K562 (cell line): ENCODE measurements around the gene GP1BB. TPM values are rescaled to one million over a fixed set of nuclear protein-coding genes. Genes with fewer than 3 reads are reported as not detected.

ENCODE experiments used
- ATAC-seq: fragments of 200-7000 bp; cut with Tn5 transposase; 3 replicates; pipeline ENCODE4 v1.9.1; 2020; ENCODE audit warnings: moderate library complexity
- BruUV-seq: library from RNA; stranded (reverse); fragments of 400-500 nt; replicated peaks from 2 replicates; lab custom pipeline; 2021; lab: Mats Ljungman, UMichigan
- CTCF ChIA-PET: fragments of 300-600 bp; formaldehyde crosslinking; extraction: SDS; loops from one replicate; lab custom pipeline; 2021; ENCODE audit warnings: low intra/inter-chr PET ratio; lab: Yijun Ruan, JAX
- POLR2A ChIA-PET: fragments of 300-600, 350-650 bp; sonication (Branson Sonifier 250); formaldehyde crosslinking; extraction: SDS; loops from one replicate; lab custom pipeline; 2021; ENCODE audit warnings: antibody characterized with exemption, inconsistent platforms; lab: Yijun Ruan, JAX
- DNase-seq, 4 experiments: peaks; one replicate each; pipeline versions ENCODE4 v3.0.0 to v3.0.0-alpha.2; 2011 to 2018; ENCODE audit warnings: low spot score in 3 of 4, mixed read lengths in 3 of 4; ENCODE audit errors: extremely low read depth in 1 of 4
- FAIRE-seq: peaks from 2 replicates; lab custom pipeline; 2011; peaks lifted over from hg19 to GRCh38; lab: Jason Lieb, UNC
- H2AFZ ChIP-seq: 2 replicates; pipeline ENCODE4 v1.6.0; 2011; ENCODE audit warnings: low read depth, low read length, control low read depth, inconsistent platforms
- H3K27ac ChIP-seq: fragments of 200-600 bp; 3 replicates; pipeline ENCODE4 v1.8.0; 2011; ENCODE audit warnings: low read depth, mild to moderate bottlenecking, control low read depth, inconsistent platforms, low read length, moderate library complexity, mixed read lengths; ENCODE audit errors: extremely low read depth
- H3K27me3 ChIP-seq, 2 experiments: fragments of 300-600 bp in 1 of 2; 2 replicates in 1 of 2; 3 replicates in 1 of 2; pipeline versions ENCODE4 v1.6.0 to v1.8.0; 2011; ENCODE audit warnings: inconsistent platforms in 2 of 2, low read length in 2 of 2, mild to moderate bottlenecking in 1 of 2, mixed read lengths in 1 of 2, moderate library complexity in 1 of 2; ENCODE audit not compliant: control insufficient read depth in 2 of 2, insufficient read depth in 2 of 2
- H3K36me3 ChIP-seq: fragments of 300-600 bp; 3 replicates; pipeline ENCODE4 v1.8.0; 2011; ENCODE audit warnings: mild to moderate bottlenecking, low read length, inconsistent platforms; ENCODE audit not compliant: control insufficient read depth, insufficient read depth
- H3K4me1 ChIP-seq, 2 experiments: fragments of 200-600 bp in 1 of 2; replicated peaks in 1 of 2; 2 replicates in 1 of 2; 3 replicates in 1 of 2; pipeline versions ENCODE4 v1.5.1 to v1.8.0; 2011; ENCODE audit warnings: inconsistent platforms in 2 of 2, low read length in 2 of 2, mild to moderate bottlenecking in 1 of 2, mixed read lengths in 1 of 2, moderate library complexity in 1 of 2; ENCODE audit not compliant: control insufficient read depth in 2 of 2, insufficient read depth in 2 of 2
- H3K4me2 ChIP-seq: 2 replicates; pipeline ENCODE4 v1.6.1; 2011; ENCODE audit warnings: low read length, control low read depth, inconsistent platforms, mixed read lengths; ENCODE audit not compliant: insufficient read depth
- H3K4me3 ChIP-seq: fragments of 200-600 bp; sonication (generic), shearing (Covaris generic); 2 replicates; pipeline ENCODE4 v1.5.1; 2016; ENCODE audit warnings: control low read depth, inconsistent platforms
- H3K79me2 ChIP-seq: fragments of 200-600 bp; 3 replicates; pipeline ENCODE4 v1.8.0; 2011; ENCODE audit warnings: low read length, inconsistent platforms; ENCODE audit not compliant: control insufficient read depth, insufficient read depth
- H3K9ac ChIP-seq, 2 experiments: 2 replicates each; pipeline versions ENCODE4 v1.6.0 to v1.6.1; 2011; ENCODE audit warnings: low read depth in 2 of 2, low read length in 2 of 2, control low read depth in 1 of 2, inconsistent platforms in 1 of 2, mild to moderate bottlenecking in 1 of 2, mixed read lengths in 1 of 2; ENCODE audit not compliant: insufficient read depth in 1 of 2
- H3K9me1 ChIP-seq: one replicate; pipeline ENCODE4 v1.6.0; 2011; ENCODE audit warnings: inconsistent platforms, mild to moderate bottlenecking, low read length, moderate library complexity; ENCODE audit not compliant: control insufficient read depth, insufficient read depth
- H3K9me3 ChIP-seq: replicated peaks from 2 replicates; pipeline ENCODE4 v1.5.1; 2011; ENCODE audit warnings: low read depth, low read length, inconsistent platforms; ENCODE audit not compliant: control insufficient read depth, insufficient read depth
- H4K20me1 ChIP-seq: replicated peaks from 2 replicates; pipeline ENCODE4 v1.6.1; 2011; ENCODE audit warnings: low read length, inconsistent platforms, mixed read lengths; ENCODE audit not compliant: control insufficient read depth, insufficient read depth
- CBFA2T3 ChIP-seq: fragments of 450-650 bp; IDR thresholded peaks from 2 replicates; pipeline ENCODE4 v1.6.1; 2017
- E2F4 ChIP-seq: sonication (generic); formaldehyde crosslinking; IDR thresholded peaks from 2 replicates; pipeline ENCODE4 v1.8.0; 2022; ENCODE audit warnings: mild to moderate bottlenecking, low read depth, missing genetic modification reagents
- E2F5 ChIP-seq: sonication (generic); formaldehyde crosslinking; IDR thresholded peaks from 2 replicates; pipeline ENCODE4 v1.8.0; 2022; ENCODE audit warnings: mild to moderate bottlenecking, missing genetic modification reagents
- NKRF ChIP-seq: fragments of 450-650 bp; IDR thresholded peaks from 2 replicates; pipeline ENCODE4 v1.6.1; 2016; ENCODE audit warnings: borderline replicate concordance
- NR2C2 ChIP-seq, 2 experiments: fragments of 200-800 bp in 1 of 2; sonication (Bioruptor generic) in 1 of 2; sonication (generic) in 1 of 2; formaldehyde crosslinking in 1 of 2; IDR thresholded peaks; 2 replicates each; pipeline versions ENCODE4 v1.6.1 to v1.8.0; 2016 to 2022; ENCODE audit warnings: mild to moderate bottlenecking in 1 of 2, missing compliant biosample characterization in 1 of 2, missing genetic modification characterization in 1 of 2, missing genetic modification reagents in 1 of 2
- RFX1 ChIP-seq: fragments of 450-650 bp; IDR thresholded peaks from 2 replicates; pipeline ENCODE4 v1.6.1; 2016; ENCODE audit warnings: mild to moderate bottlenecking, moderate library complexity
- RNF2 ChIP-seq: sonication (generic); IDR thresholded peaks from 2 replicates; pipeline ENCODE4 v1.6.1; 2016
- ZBTB1 ChIP-seq: sonication (generic); formaldehyde crosslinking; IDR thresholded peaks from 2 replicates; pipeline ENCODE4 v1.8.1; 2023; ENCODE audit warnings: missing genetic modification reagents, low read depth, mild to moderate bottlenecking, borderline replicate concordance
- ZNF609 ChIP-seq: sonication (generic); formaldehyde crosslinking; IDR thresholded peaks from 2 replicates; pipeline ENCODE4 v1.8.1; 2023; ENCODE audit warnings: missing genetic modification reagents, mild to moderate bottlenecking, borderline replicate concordance
- WGBS: fragments of 100-300 bp; shearing (Covaris generic); methylation state at CpG from one replicate; pipeline ENCODE4 v1.1.6; 2016; ENCODE audit warnings: low coverage, mixed read lengths; ENCODE audit not compliant: insufficient coverage; ENCODE audit errors: missing lambda C conversion rate; 5-methylcytosine and 5-hydroxymethylcytosine counted together
- in situ Hi-C: fragments of 300-500 bp; cut with MboI; formaldehyde crosslinking; loops from 4 replicates; pipeline ENCODE4 v1.15.0; 2018; ENCODE audit warnings: inconsistent platforms, mixed read lengths
- intact Hi-C: fragments of 100-400 bp; cut with micrococcal nuclease; formaldehyde crosslinking; loops from 2 replicates; pipeline ENCODE4 v1.14.2; 2022
- polyA plus RNA-seq, 8 experiments: library from polyadenylated mRNA; depleted of rRNA in 4 of 8; stranded (reverse) in 5 of 8; unstranded in 3 of 8; fragments of >200 nt; fragmentation: Nextera tagmentation in 2 of 8; fragmentation: Illumina TruSeq in 1 of 8; extraction: Ambion mirVana in 2 of 8; extraction: Trizol in 1 of 8; gene quantifications; 2 replicates each; pipeline versions ENCODE4 v1.2.1 to v1.2.3, GENCODE V29; 2011 to 2014; ENCODE audit warnings: inconsistent platforms in 1 of 8, missing spikeins in 1 of 8
- total RNA-seq, 7 experiments: library from RNA; depleted of rRNA in 6 of 7; stranded (reverse); fragments of >200 nt in 6 of 7; fragmentation: Illumina TruSeq in 2 of 7; extraction: Trizol in 2 of 7; gene quantifications; 2 replicates each; pipeline versions ENCODE4 v1.2.1 to v1.2.3, GENCODE V29; 2011 to 2021; ENCODE audit warnings: low replicate concordance in 1 of 7

The GP1BB gene
- total and polyA plus RNA-seq, 9 of the 15 experiments (the other 6 are each of a cell fraction or from before 2014, with no cell fraction given), result 0.69 to 162 (median 2.8) TPM

- TF ChIP-seq NKRF, result peak; percentile 69; the same call in 1 of the 2 replicates
- TF ChIP-seq, all 486 proteins: peak for 114
Observed at GRCh38 chr22:19723232-19723982, at the start of gene GP1BB (continued).

- no TSS peak for BruUV-seq
- Histone ChIP-seq H2AFZ (no peak overlapping the region), H3K4me3 (no peak overlapping the region), H3K9me1 (no peaks in the 10 kb centered on the region), H4K20me1 (no peaks in the 10 kb centered on the region), H3K4me1 (no peaks in the 10 kb centered on the region; a peak in 1 of 5 replicates), H3K36me3 (no peaks in the 10 kb centered on the region), H3K9ac (no peak overlapping the region), H3K79me2 (no peaks in the 10 kb centered on the region), H3K27ac (no peak overlapping the region), H3K4me2 (no peak overlapping the region), H3K27me3 (peaks cover 46 to 61% of the 10 kb centered on the region in 2 experiments), H3K9me3 (peaks cover 3% of the 10 kb centered on the region; the same call in 1 of the 2 replicates)
- CTCF ChIA-PET, result interaction anchor here (0.7 to 1.1 kb wide), 2 partner anchors 27 to 44 kb away, joined by 3 read pairs; no protein-coding TSS in a partner anchor
- FAIRE-seq (no peak), ATAC-seq (no peak), DNase-seq (peak in 1 of 4 experiments; percentile 27)
- in situ Hi-C loops, result no loop called here
- intact Hi-C loops, result no loop called here
- POLR2A ChIA-PET, result interaction anchor here (0.6 to 10.5 kb wide), 8 partner anchors 11 to 529 kb away, joined by 3 to 80 read pairs (median 4); partner anchors contain the start of gene ESS2
- 0% methylated on average over 4 of the region's 4 CpGs for WGBS
- no peak for TF ChIP-seq ZNF609 (CRISPR knock-in tag)
- no peak for TF ChIP-seq RFX1
- peak; percentile 53; the same call in 1 of the 2 replicates for TF ChIP-seq NR2C2 (CRISPR knock-in tag; IDR thresholded peaks at IDR 0.05)
- TF ChIP-seq NR2C2 (tag; IDR thresholded peaks at IDR 0.05), result no peak
- TF ChIP-seq E2F4 (CRISPR knock-in tag), result 0 out of 2 replicates have a peak, but pooled peaks have one; percentile 77
- peak; percentile 75; the same call in 1 of the 2 replicates for TF ChIP-seq ZBTB1 (CRISPR knock-in tag)
- peak; percentile 20; the same call in 1 of the 2 replicates for TF ChIP-seq E2F5 (CRISPR knock-in tag)
- TF ChIP-seq RNF2, result peak; percentile 39; the same call in 1 of the 2 replicates
- TF ChIP-seq CBFA2T3, result no peak
Observed at GRCh38 chr22:19673660-19674059, 49.7 kb upstream of the GP1BB start.
